ES-I3 (cell line): ENCODE measurements around the gene IL17C.

Experiments used
- H3K36me3 ChIP-seq: 2 replicates; pipeline ENCODE4 v1.6.1; 2013; ENCODE audit warnings: mild to moderate bottlenecking, low read length, control low read depth, moderate library complexity; ENCODE audit not compliant: insufficient read depth
- H3K4me1 ChIP-seq: 2 replicates; pipeline ENCODE4 v1.6.1; 2013; ENCODE audit warnings: mild to moderate bottlenecking, control low read depth, low read length; ENCODE audit not compliant: insufficient read depth
- H3K9ac ChIP-seq: 2 replicates; pipeline ENCODE4 v1.6.1; 2013; ENCODE audit warnings: low read depth, mild to moderate bottlenecking, low read length, moderate library complexity
- H3K9me3 ChIP-seq: 2 replicates; pipeline ENCODE4 v1.6.1; 2013; ENCODE audit warnings: mild to moderate bottlenecking, low read length, moderate library complexity; ENCODE audit not compliant: control insufficient read depth, insufficient read depth

IL17C gene

GRCh38 chr16:88616736-88617135 lies 21.6 kb upstream of the IL17C start:
- no peak overlapping the region for H3K9ac ChIP-seq
- H3K4me1 ChIP-seq, result no peaks in the 10 kb centered on the region
- no peaks in the 10 kb centered on the region for H3K36me3 ChIP-seq
- no peaks in the 10 kb centered on the region for H3K9me3 ChIP-seq

- H3K9me3 ChIP-seq, result no peaks in the 10 kb centered on the region
- H3K36me3 ChIP-seq, result no peaks in the 10 kb centered on the region
- no peak overlapping the region for H3K9ac ChIP-seq
- H3K4me1 ChIP-seq, result no peaks in the 10 kb centered on the region
Observed at GRCh38 chr16:88617268-88618031, 20.9 kb upstream of the IL17C start.

DNA sequence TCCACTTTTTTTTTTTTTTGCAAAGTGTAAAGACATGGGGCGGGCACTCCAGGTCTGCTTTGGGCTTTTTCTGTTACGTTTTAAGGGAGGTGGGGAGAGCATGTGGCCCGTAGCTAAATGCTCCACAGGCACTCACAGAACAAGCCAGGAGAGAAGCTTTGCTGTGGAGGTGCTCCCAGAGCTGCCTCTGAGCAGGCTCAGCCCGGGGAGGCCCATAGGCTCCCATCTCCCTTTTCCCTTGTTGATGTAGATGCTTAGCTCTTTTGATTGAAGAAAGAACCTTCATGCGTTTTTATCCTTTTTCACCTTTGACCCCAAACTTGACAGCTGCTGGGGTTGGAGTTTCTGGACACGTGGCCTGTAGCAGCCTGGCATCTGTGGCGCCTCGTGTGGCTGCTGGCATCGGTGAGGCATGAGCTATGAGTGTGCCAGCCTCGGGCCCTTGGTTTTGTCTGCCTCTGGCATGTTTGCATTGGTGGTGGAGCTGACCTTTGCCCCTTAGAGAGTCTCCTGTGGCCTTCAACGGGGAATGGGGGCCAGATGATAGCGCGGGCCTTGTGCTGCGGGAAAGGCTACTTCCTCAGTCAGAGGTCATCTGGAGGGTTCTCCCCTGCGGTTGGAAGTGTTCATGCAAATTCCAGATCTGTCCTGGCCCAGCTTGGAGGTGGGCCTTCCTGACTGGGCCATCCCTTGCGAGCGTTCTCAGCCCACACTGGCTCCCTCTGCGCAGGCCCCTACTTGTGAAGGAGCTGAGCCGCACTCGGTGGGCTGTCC lies 20.0 kb upstream of the IL17C start:
- Histone ChIP-seq H3K36me3 (0 out of 2 replicates have a peak, but pooled peaks cover 2% of the 10 kb centered on the region), H3K4me1 (no peaks in the 10 kb centered on the region)

DNA sequence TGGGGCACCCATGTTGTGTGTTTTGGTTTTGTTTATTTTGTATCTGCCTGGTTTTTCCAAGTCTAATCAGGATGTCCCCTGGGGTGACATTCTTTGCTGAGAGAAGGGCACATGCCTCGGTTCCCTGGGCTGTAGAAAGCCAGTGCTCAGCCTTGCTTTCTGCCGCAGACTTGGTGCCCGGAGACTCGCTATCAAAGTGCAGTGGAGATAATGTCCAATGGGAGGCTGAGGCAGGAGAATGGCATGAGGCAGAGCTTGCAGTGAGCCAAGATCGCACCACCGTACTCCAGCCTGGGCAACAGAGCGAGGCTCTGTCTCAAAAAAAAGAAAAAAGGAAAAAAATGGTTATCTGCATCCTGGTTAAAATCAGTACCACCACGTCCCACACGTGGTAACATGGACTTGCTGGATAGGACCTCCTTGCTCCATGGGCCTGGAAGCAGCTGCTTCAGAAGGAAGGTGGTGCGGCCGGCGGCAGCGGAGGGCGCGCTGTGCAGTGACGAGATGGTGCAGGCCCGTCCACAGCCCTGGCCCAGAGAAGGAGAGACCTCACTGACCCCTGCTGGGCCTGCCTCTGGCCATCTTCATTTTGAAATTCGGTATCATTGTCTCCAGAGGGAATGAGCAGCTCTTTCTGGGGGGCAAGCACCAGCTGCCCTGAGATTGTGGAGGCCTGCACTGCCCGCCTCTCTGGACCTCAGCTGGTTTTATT lies 19.3 kb upstream of the IL17C start:
- Histone ChIP-seq H3K4me1 (no peaks in the 10 kb centered on the region), H3K9ac (no peak overlapping the region), H3K36me3 (0 out of 2 replicates have a peak, but pooled peaks cover 2% of the 10 kb centered on the region), H3K9me3 (no peaks in the 10 kb centered on the region)

More for the DNA sequence above, 20.0 kb upstream of the IL17C start:
- H3K9me3 ChIP-seq, result no peaks in the 10 kb centered on the region
- no peak overlapping the region for H3K9ac ChIP-seq

- H3K36me3 ChIP-seq, result 0 out of 2 replicates have a peak, but pooled peaks cover 2% of the 10 kb centered on the region
Observed at GRCh38 chr16:88619859-88620815, 18.2 kb upstream of the IL17C start.

DNA sequence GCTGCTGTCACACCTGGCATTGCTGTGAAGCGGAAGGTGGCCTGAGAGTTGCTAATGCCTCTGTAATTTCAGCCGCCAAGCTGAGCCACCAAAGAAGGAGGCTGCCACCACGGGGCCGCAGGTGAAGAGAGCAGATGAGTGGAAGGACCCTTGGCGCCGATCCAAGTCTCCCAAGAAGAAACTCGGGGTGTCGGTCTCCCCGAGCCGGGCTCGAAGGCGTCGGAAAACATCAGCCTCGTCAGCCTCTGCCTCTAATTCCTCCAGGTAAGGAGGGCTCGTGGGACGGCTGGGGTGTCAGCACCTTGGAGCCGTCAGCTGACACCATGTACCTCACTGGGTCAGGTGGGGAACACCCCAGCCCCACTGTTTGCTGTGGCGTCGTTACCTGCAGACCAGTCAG lies 16.2 kb upstream of the IL17C start:
- H3K9me3 ChIP-seq, result no peaks in the 10 kb centered on the region
- H3K36me3 ChIP-seq, result 0 out of 2 replicates have a peak, but pooled peaks cover 2% of the 10 kb centered on the region
- H3K4me1 ChIP-seq, result no peaks in the 10 kb centered on the region
- H3K9ac ChIP-seq, result no peak overlapping the region

More at GRCh38 chr16:88619859-88620815, 18.2 kb upstream of the IL17C start:
- Histone ChIP-seq H3K4me1 (no peaks in the 10 kb centered on the region), H3K9ac (no peak overlapping the region), H3K9me3 (no peaks in the 10 kb centered on the region)

DNA sequence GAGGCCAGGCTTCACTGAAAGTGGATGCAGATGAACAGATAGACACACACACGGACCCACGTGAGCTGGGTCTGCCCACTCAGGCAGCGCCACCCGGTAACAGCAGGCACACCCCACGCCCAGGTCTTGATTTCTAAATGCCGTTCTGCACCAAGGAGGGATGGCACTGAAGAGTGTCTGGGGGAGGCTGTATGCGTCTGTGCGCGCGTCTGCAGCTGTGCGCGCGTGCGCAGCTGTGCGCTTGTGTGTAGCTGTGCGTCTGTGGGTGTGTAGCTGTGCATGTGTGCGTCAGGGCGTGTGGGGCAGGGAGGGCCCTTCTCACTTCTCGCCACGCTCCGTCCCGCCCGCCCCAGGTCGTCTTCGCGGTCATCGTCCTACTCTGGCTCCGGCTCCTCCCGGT lies 15.5 kb upstream of the IL17C start:
- no peak overlapping the region for H3K9ac ChIP-seq
- H3K4me1 ChIP-seq, result no peaks in the 10 kb centered on the region
- H3K9me3 ChIP-seq, result no peaks in the 10 kb centered on the region
- peaks cover 2% of the 10 kb centered on the region; the same call in 1 of the 2 replicates for H3K36me3 ChIP-seq

DNA sequence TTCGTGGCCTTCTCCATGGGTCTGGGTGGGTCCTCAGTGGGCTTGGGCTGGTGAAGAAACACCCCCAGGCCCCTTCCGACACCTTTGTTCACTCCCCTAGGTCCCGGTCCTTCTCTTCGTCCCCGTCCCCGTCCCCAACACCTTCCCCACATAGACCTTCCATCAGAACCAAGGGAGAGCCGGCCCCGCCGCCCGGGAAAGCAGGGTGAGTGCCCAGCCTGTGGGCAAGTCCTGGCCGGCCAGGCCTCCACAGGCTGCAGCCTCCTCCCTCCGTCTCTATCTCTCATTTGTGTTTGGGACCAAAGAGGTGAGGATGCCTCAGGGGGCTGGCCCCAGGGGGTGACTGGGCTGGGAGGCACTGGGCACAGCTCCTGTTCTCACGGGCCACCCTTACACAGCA lies 14.5 kb upstream of the IL17C start:
- Histone ChIP-seq H3K36me3 (peaks cover 2% of the 10 kb centered on the region; the same call in 1 of the 2 replicates), H3K9me3 (no peaks in the 10 kb centered on the region), H3K9ac (no peak overlapping the region), H3K4me1 (no peaks in the 10 kb centered on the region)

- Histone ChIP-seq H3K9ac (no peak overlapping the region), H3K4me1 (no peaks in the 10 kb centered on the region), H3K9me3 (no peaks in the 10 kb centered on the region), H3K36me3 (peaks cover 2% of the 10 kb centered on the region; the same call in 1 of the 2 replicates)
Observed at GRCh38 chr16:88624481-88624880, 13.9 kb upstream of the IL17C start.

DNA sequence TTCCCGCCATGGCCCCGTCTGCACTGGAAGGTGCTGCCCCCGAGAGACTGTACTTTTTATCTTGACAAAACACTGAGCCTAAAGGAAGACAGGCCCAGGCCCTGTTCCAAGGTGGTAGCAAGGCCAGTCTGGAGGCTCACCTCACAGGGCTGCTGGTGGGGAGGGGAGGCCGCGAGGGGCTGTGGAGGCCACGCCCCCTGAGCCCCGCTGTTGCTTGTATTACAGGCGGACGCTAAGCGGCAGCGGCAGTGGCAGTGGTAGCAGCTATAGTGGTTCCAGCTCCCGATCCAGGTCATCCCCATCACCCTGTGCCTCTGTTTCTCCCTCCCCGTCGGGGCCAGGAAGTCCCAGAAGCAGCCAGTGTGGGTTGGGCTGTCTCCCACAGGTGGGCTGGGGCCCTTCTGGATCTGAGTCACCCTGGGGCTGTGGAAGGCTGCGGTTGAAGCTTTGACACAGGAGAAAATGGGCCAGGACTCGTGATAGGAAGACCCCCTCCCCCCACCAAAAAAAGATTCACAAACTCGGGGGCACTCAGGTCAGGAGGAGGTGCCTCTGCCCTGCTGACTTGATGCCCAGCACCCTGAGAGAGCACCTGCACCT lies 13.3 kb upstream of the IL17C start:
- no peaks in the 10 kb centered on the region for H3K9me3 ChIP-seq
- no peaks in the 10 kb centered on the region for H3K4me1 ChIP-seq
- no peak overlapping the region for H3K9ac ChIP-seq
- H3K36me3 ChIP-seq, result peaks cover 2% of the 10 kb centered on the region; the same call in 1 of the 2 replicates

DNA sequence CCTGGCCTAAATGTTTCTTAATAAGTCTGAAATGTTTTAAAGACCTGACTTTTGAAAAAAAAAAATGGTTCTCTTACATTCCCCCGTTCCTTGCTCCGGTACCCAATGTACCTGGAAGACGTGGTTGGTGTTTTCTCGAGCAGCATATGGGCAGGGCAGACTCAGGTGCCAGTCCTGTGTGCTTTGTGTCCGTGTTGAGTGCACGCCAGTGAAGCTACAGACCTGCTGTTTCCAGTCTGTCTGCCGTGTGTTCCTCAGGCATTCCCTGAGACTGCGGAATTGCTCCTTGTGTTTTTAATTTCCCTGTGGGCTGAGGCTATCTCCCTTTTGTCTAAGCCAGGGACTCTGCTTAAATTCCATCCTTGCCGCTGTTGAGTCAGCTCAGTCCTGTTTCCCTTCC lies 11.7 kb upstream of the IL17C start:
- no peaks in the 10 kb centered on the region for H3K4me1 ChIP-seq
- no peaks in the 10 kb centered on the region for H3K9me3 ChIP-seq
- H3K36me3 ChIP-seq, result peaks cover 2% of the 10 kb centered on the region; the same call in 1 of the 2 replicates
- H3K9ac ChIP-seq, result no peak overlapping the region

DNA sequence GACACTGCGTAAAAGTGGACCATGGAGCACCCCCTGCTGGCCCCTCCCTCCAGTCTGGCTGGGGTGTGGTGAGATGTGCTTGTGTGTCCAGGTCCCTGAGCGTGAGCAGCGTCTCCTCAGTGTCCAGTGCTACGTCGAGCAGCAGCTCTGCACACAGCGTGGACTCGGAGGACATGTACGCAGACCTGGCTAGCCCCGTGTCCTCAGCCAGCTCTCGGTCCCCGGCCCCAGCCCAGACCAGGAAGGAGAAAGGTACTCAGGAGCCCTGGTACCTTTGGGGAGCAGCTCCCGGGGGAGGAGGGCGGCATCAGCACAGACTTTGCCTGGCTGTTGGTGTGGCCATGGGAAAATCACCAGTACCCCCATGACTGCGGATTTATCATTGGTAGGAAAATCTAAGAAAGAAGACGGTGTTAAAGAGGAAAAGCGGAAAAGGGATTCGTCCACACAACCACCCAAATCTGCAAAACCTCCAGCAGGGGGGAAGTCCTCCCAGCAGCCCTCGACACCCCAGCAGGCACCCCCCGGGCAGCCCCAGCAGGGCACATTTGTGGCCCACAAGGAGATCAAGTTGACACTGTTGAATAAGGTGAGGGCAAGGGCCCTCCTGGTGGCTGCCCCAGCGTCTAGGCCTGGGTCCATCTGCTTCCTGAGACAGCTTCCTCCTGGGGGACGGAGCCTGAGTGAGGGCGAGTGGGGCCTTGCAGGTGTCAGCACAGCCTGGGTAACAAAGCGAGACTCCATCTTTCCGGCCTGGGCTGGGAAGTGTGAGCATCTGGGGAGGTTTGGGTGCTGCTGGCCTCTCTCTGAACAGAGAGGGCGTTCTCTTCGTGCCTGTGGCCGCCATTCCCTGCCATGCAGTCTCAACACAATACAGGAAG lies 10.6 kb upstream of the IL17C start:
- H3K9me3 ChIP-seq, result no peaks in the 10 kb centered on the region
- peaks cover 2% of the 10 kb centered on the region; the same call in 1 of the 2 replicates for H3K36me3 ChIP-seq
- no peaks in the 10 kb centered on the region for H3K4me1 ChIP-seq
- H3K9ac ChIP-seq, result no peak overlapping the region
